Measurements from ENCODE around the gene OXSM. TPM values are rescaled to one million over a fixed set of nuclear protein-coding genes. Genes with fewer than 3 reads are reported as not detected.

Gene OXSM
- total RNA-seq, 2 experiments from 2014 or later: 18.8 to 20.9 TPM

DNA sequence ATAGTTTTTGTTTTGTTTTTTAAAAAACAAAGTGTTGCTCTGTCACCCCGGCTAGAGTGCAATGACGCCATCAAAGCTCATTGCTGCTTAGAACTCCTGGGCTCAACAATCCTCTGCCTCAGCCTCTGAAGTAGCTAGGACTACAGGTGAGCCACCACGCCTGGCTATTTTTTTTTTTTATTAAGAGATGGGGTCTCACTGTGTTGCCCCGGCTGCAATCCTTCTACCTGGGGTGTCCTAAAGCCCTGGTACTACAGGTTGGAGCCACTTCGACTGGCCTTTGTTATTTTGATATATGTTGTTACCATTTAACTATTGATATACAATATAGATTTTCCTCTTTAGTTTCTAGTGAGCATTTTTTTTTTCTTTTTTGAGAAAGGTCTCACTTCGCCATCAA lies 9.3 kb upstream of the OXSM start:
- POLR2A ChIA-PET: no interaction called here
- no peak for DNase-seq
- Mint-ChIP-seq H3K4me1 (ENCODE audit: low read depth) (peaks cover 61% of the 10 kb centered on the region), H3K27me3 (no peaks in the 10 kb centered on the region), H3K9me3 (no peaks in the 10 kb centered on the region), H3K36me3 (ENCODE audit: low read depth) (peaks cover 61% of the 10 kb centered on the region), H3K27ac (no peak overlapping the region), H3K4me3 (peak overlapping the region; percentile 91)
- TF ChIP-seq, protein P1, sequence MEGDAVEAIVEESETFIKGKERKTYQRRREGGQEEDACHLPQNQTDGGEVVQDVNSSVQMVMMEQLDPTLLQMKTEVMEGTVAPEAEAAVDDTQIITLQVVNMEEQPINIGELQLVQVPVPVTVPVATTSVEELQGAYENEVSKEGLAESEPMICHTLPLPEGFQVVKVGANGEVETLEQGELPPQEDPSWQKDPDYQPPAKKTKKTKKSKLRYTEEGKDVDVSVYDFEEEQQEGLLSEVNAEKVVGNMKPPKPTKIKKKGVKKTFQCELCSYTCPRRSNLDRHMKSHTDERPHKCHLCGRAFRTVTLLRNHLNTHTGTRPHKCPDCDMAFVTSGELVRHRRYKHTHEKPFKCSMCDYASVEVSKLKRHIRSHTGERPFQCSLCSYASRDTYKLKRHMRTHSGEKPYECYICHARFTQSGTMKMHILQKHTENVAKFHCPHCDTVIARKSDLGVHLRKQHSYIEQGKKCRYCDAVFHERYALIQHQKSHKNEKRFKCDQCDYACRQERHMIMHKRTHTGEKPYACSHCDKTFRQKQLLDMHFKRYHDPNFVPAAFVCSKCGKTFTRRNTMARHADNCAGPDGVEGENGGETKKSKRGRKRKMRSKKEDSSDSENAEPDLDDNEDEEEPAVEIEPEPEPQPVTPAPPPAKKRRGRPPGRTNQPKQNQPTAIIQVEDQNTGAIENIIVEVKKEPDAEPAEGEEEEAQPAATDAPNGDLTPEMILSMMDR (IDR thresholded peaks at IDR 0.05): no peak
- CTCF ChIA-PET: interaction anchor here (1.1 to 1.5 kb wide), 2 partner anchors 119 to 132 kb away, joined by 3 to 5 read pairs; no protein-coding TSS in a partner anchor
- intact Hi-C loops (cut with micrococcal nuclease): loop anchor here (5.0 kb wide), 1 partner anchor 118 kb away; the partner anchor contains the start of gene TOP2B
- no peak for ATAC-seq

DNA sequence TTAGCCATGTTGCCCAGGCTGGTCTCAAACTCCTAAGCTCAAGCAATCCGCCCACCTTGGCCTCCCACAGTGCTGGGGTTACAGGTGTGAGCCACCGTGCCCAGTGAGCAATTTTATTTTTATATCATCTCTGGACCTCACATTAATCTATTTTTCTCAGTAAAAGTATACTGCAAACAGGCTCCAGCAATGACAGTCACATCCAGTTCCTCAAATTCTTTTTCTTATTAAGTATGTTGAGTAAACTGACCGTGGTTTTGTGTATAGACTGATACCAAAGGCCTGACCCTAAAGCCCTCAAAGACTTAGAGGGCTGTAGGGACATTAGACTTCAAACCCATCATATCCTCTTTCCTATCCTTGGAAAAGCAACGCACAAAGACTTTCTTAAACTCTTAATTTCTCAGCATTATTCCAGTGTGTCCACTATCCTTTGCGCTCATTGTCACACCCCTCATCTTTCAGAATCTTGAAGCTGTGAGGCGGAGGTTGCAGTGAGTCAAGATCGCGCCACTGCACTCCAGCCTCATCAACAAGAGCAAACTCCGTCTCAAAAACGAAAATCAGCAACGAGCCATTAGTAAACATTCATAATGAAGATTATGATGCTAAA lies 8.6 kb upstream of the OXSM start:
- Mint-ChIP-seq H3K27me3 (no peaks in the 10 kb centered on the region), H3K4me1 (ENCODE audit: low read depth) (peaks cover 59% of the 10 kb centered on the region), H3K4me3 (peak overlapping the region; percentile 91), H3K36me3 (ENCODE audit: low read depth) (peaks cover 55% of the 10 kb centered on the region), H3K27ac (peak overlapping the region; percentile 36), H3K9me3 (no peaks in the 10 kb centered on the region)
- CTCF ChIA-PET: interaction anchor here (1.1 kb wide), 1 partner anchor 132 kb away, joined by 5 read pairs; no protein-coding TSS in a partner anchor
- ATAC-seq (no peak), DNase-seq (no peak)
- POLR2A ChIA-PET: no interaction called here
- TF ChIP-seq, protein P1 (IDR thresholded peaks at IDR 0.05): no peak
- intact Hi-C loops (cut with micrococcal nuclease): loop anchor here (5.0 kb wide), 1 partner anchor 119 kb away; the partner anchor contains the start of gene TOP2B

DNA sequence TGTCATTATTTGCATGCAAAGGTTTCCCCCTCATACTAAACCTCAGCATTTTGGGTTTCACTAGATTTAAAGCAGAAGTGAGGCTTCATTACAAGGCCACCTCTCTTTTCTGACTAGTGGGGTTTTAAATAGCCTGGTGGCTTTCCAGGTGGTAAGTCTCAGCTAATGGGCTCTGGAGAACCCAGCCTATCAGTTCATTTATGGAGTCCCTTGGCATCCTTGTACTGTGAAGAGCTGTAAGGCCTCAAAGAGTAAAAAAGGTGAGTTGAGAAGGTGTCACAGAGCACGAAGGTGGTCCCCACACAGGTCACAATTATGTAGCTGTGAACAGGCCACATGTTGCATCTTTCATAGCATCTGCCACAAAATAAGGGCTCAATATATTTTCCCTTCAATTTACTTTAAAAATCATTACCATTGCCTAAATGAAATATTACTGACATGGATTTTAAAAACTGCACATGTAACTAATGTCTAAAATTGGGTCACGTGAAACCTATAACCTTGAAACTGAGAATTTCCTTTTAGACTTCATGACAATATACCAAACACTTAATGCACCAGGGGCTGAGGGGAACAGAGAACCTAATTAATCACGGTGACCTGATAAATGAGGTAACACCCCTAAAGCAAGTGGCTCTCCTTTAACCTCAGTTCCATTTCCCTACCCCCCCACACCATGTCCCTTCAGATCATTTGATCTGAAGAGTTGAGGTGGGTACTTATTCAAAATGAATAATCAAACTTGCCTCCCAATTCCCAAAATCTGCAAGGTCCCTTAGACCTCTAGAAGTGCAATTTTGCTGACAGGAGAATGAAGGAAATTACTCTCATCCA lies 7.9 kb upstream of the OXSM start:
- Mint-ChIP-seq H3K27ac (peak overlapping the region; percentile 88), H3K4me1 (ENCODE audit: low read depth) (peaks cover 55% of the 10 kb centered on the region), H3K27me3 (no peaks in the 10 kb centered on the region), H3K9me3 (no peaks in the 10 kb centered on the region), H3K4me3 (peak overlapping the region; percentile 91), H3K36me3 (ENCODE audit: low read depth) (peaks cover 48% of the 10 kb centered on the region)
- TF ChIP-seq, protein P1 (IDR thresholded peaks at IDR 0.05): no peak
- ChIA-PET POLR2A (no interaction called here), CTCF (no interaction called here)
- intact Hi-C loops (cut with micrococcal nuclease): loop anchor here (5.0 kb wide), 1 partner anchor 120 kb away; the partner anchor contains the start of gene TOP2B
- no peak for DNase-seq
- no peak for ATAC-seq

DNA sequence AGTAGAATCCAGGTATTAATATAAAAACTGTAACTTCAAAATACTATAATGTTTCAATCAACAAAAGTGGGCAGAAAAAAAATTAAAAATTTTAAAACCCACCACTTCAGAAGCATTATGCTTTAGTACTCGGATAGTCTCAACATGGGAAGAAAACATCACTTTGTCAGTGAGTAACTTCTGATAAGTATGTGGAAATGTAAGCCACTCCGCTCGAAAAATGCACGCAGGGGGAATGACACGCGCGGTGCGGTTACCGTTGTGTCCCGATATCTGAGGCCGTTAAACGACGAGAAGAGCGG lies 7.3 kb upstream of the OXSM start:
- Mint-ChIP-seq H3K4me1 (ENCODE audit: low read depth) (peaks cover 56% of the 10 kb centered on the region), H3K9me3 (no peaks in the 10 kb centered on the region)
- POLR2A ChIA-PET: interaction anchor here (1.1 to 1.5 kb wide), 4 partner anchors 9 to 132 kb away, joined by 4 to 9 read pairs (median 6); no protein-coding TSS in a partner anchor

More for the DNA sequence above, 7.3 kb upstream of the OXSM start:
- DNase-seq: no peak
- ATAC-seq: no peak
- Mint-ChIP-seq H3K27me3 (no peaks in the 10 kb centered on the region), H3K4me3 (peak overlapping the region; percentile 91), H3K27ac (peak overlapping the region; percentile 88), H3K36me3 (ENCODE audit: low read depth) (peaks cover 44% of the 10 kb centered on the region)
- TF ChIP-seq, protein P1 (IDR thresholded peaks at IDR 0.05): no peak
- intact Hi-C loops (cut with micrococcal nuclease): loop anchor here (5.0 kb wide), 1 partner anchor 120 kb away; the partner anchor contains the start of gene TOP2B
- CTCF ChIA-PET: interaction anchor here (1.0 to 1.4 kb wide), 3 partner anchors 121 to 142 kb away, joined by 3 to 10 read pairs (median 4); no protein-coding TSS in a partner anchor

Measured in activated CD8-positive, alpha-beta T cell treated with anti-CD3 and anti-CD28 coated beads for 36 hours (primary cell).